GM12873 (cell line): ENCODE results near the gene MADD.

ENCODE experiments used
- TF ChIP-seq, protein P1 (sequence below): IDR thresholded peaks from 2 replicates; pipeline ENCODE4 v1.5.1; 2012; ENCODE audit warnings: low read depth, mild to moderate bottlenecking, moderate library complexity, low read length, control low read depth; ENCODE audit not compliant: insufficient read depth; ENCODE audit errors: missing control alignments

The MADD gene

DNA sequence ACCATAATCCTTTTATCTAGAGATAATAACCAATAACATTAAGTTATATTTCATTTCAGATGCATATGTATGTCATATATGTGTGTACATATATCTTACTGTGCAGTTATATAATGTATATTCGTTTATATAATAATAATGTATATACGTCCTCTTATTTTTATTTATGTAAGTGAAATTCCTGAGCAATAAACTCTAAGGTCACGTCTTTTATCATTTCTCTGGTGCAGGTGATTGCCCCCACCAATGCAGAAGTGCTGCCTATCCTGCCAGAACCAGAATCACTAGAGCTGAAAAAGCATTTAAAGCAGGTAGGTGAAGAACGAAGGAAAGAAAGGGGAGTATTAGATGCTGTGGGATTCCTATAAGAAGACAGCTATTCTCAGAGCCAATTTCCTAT is 8.8 kb downstream of the MADD start:
- TF ChIP-seq, protein P1, sequence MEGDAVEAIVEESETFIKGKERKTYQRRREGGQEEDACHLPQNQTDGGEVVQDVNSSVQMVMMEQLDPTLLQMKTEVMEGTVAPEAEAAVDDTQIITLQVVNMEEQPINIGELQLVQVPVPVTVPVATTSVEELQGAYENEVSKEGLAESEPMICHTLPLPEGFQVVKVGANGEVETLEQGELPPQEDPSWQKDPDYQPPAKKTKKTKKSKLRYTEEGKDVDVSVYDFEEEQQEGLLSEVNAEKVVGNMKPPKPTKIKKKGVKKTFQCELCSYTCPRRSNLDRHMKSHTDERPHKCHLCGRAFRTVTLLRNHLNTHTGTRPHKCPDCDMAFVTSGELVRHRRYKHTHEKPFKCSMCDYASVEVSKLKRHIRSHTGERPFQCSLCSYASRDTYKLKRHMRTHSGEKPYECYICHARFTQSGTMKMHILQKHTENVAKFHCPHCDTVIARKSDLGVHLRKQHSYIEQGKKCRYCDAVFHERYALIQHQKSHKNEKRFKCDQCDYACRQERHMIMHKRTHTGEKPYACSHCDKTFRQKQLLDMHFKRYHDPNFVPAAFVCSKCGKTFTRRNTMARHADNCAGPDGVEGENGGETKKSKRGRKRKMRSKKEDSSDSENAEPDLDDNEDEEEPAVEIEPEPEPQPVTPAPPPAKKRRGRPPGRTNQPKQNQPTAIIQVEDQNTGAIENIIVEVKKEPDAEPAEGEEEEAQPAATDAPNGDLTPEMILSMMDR, result no peak

DNA sequence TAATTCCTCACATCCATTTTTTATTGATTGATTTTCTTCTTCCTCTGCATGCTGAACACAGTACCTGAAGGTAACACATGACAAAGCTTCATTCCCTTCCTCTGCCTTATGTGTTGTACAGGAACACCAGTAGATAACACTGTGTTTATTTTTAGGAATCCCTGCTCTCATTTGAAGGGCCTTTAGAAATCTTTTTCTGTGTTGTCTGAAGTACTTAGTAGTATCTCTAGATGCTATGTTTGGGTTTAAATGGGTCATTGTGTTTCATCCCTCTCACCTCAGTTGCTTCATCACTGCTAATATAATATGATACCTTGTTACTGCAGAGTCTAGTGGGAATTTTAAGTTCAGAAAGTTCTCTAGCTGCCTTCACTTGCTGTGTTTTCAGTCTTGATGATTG is 10.2 kb downstream of the MADD start:
- TF ChIP-seq, protein P1, result no peak

DNA sequence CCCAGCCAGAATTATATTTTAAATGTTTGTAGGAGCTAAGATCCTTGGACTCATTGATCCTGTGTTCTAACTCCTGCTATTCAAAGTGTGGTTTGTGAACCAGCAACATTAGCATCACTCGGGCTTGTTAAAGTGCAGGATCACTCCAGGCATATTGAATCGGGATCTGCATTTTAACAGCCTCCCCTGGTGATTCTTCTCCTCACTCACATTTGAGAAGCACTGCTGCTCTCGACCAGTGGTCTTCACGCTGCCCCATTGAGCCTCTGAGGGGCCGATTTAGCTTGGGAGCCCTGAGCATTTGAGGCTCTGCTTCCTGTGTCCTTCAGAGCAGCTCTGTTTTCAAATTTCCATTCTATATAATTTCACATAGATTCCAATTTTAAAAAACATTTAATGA is 10.9 kb downstream of the MADD start:
- TF ChIP-seq, protein P1, result no peak

DNA sequence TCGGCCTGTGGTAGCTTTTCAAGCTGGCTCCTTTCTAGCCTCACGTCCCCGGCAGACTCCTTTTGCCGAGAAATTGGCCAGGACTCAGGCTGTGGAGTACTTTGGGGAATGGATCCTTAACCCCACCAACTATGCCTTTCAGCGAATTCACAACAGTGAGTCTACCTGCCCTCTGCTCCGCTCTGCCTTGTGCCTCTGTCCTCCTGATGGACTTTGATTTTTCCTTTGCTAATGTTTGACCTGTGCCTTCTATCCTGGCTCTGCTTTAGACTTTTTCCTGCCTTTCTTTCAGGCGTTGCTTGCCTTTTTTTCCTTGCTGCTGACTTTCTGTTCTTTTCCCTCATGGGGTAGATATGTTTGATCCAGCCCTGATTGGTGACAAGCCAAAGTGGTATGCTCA is 12.5 kb downstream of the MADD start:
- TF ChIP-seq, protein P1, result no peak

DNA sequence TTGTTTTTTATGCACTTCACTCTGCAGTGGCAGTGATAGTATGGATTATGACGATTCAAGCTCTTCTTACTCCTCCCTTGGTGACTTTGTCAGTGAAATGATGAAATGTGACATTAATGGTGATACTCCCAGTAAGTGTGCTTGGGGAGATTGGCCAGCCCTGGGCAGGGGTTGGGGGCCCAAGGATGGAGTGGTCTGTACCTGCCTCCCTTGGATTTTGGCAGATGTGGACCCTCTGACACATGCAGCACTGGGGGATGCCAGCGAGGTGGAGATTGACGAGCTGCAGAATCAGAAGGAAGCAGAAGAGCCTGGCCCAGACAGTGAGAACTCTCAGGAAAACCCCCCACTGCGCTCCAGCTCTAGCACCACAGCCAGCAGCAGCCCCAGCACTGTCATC is 14.2 kb downstream of the MADD start:
- TF ChIP-seq, protein P1, result no peak

DNA sequence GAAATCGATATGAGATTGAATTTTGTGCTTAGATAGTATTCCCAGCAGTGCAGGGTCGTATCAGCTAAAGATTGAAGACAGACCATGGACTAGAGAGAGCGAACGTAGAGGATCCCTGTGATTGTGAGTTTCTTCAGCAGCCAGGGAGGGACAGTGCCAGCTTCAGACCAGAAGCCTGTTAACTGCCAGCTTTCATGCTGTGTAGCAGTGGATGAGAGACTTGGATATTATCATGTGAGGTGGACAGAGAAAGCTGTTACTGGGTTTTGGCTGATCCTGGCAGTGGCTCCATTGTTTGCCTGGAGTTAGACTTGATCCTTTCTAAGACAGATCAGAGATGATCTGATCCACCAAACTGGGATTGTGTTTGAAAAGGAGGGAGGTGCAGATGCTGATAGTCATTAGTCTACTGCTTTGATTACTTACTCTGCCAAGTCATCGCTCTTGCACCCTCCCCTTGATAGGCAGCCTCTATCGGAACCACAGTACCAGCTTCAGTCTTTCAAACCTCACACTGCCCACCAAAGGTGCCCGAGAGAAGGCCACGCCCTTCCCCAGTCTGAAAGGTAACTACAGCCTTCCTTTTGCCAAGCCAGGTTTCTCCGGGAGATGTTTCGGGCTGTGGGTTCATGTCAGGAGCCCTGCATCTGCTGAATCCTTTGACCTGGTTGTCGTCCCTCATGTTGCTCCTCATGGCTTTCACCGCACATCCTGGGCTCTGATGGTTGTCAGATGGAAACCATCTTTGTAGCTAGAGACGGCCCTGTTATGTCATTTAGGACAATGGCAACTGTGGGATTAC is 16.2 kb downstream of the MADD start:
- TF ChIP-seq, protein P1, result no peak

DNA sequence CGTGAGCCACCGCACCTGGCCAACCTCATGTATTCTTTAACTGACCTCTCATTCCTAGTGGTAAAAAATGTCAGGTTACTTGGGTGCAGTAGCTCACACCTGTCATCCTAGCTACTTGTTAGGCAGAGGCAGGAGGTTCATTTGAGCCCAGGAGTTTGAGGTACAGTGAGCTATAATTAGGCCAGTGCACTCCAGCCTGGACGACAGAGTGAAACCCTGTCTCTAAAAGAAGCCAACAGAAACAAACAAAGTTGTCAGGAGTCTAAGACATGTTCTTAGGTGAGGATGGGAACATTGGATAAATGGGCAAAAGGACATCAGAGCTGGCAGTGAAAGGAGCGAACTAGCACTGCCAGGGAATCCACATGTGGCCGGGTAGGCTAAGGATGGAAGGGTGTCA is 18.1 kb downstream of the MADD start:
- TF ChIP-seq, protein P1, result no peak

DNA sequence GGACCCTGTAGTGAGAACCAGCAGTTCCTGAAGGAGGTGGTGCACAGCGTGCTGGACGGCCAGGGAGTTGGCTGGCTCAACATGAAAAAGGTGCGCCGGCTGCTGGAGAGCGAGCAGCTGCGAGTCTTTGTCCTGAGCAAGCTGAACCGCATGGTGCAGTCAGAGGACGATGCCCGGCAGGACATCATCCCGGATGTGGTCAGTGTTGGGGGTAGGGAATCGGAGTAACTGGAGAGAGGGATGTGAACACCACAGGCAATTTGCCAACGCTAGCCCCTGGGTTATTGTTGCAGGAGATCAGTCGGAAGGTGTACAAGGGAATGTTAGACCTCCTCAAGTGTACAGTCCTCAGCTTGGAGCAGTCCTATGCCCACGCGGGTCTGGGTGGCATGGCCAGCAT is 19.9 kb downstream of the MADD start:
- TF ChIP-seq, protein P1, result no peak
